CD4-positive, alpha-beta T cell treated with Interleukin-17A for 1 hour (primary cell): ENCODE results near the gene PHACTR3.

Source experiments
- DNase-seq: peaks from one replicate; pipeline ENCODE4 v3.0.0-alpha.2; 2020

Gene PHACTR3

DNA sequence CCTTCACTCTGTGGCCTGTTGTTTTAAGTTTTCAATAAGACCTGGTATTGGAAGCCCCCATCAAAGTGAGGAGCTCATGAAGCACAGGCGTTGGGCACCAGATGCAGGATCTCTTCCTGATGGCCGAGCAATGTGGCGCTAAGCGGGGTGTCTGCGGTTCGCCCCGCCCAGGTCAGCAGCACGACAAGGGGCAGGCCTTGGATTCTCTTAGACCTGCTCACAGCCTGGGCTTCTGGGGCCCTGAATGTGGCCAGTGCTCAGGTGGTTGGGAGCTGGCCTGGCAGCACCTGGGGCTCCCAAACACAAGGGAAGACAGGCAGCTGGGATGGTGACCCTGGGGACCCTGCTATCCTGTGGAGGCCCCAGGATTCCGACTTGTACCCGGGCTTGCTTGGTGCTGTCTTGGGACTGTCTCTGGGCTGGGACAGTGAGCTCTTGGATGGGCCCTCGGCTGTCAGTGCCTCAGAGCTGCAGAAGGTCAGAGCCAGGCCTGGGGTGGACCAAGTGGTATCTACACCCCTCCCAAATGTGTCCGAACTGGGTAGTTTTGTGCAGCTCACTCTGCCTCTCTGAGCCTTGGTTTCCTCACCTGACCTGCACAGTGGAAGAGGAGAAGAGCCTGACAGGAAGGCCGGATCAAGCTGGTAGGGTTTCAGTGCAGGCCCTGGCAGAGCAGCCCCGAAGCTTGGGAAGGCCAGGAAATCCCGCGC lies 69.1 kb downstream of the PHACTR3 start:
- DNase-seq, result no peak

DNA sequence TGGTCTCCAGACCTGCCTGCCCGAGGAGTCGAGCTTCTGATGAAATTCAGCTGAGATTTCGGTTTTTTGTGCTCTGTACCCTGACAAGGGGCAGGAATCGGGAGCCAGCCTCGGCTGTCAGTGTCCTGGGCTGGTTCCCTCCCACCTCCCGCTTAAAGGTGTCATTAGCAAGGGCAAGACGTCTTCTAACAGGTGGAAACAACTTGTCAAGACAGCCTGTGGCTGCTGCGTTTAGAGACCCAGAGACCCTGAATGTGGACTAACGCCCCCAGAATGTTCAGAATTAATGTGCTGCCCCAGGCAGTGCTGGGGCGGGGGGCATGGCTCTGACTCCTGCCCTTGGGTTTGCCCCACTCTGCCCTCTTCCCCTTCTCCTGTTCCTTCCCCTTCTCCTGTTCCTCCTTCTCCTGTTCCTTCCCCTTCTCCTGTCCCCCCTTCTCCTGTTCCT lies 69.7 kb downstream of the PHACTR3 start:
- no peak for DNase-seq

DNA sequence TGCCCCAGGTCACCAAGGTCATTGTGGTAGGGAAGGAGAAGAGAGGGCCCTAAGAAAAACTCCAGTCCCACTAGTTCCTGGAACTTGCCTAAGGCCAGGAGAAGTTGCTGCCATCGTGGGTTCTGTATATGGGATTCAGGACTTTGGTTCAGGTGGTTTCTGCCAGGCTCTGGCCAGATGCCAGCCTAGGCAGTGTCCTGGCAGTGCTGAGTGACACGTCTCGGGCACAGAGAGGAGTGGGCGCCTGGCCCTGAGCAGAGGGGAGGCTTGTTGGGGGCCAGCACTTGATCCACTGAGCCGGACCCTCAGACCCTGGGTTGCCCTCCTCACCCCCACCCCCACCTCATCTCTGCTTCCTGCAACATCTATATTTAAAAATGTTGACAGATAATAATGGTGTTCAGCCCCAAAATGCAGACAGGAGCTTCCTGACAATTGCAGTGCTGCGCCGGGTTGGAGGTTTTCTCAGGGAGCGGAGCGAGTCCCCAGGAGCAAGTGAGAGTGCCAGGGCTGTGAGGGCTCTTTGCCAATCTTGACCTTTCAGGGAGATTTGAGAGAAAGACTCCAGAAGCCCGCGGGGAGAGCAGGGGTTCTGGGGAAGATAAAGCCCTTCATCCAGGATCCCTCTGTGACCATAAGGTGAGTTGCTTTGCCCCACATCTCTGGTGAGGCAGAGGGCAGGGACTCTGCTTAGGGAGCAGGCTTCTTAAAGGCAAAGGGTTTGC lies 71.9 kb downstream of the PHACTR3 start:
- DNase-seq, result no peak

DNA sequence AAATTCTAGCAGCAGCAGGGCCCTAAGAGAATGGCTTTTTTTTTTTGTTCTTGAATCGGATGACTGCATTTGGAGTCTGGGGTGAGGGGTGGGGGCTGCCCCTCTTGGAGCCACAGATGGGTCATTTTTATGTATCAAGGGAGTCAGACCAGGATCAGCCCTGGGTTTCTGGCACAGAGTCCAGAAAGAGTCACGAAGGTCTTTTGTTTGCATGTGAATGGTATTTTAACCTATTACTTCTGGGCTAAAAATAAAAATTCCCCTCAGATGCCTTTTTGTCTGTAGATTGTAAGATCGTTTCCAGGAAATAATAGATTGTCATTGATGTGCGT lies 72.5 kb downstream of the PHACTR3 start:
- DNase-seq, result no peak

DNA sequence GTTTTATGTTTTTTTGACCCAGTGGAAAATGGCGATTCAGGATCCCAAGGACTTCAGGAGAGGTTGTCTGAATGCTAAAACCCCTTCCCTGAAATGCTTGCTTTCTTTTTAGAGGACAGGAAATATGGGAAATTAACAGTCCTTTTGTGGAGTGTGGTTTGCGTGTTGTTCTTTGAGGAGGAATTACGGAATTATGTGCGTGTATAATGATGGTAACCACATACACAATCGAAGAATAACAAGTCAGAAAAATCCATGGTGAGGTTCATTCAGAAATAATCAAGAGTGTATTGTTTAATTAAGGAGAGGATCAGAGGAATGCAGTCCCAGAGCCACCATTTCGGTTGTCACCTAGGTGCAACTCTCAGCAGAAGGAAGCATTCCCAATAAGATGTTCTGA lies 73.2 kb downstream of the PHACTR3 start:
- no peak for DNase-seq

DNA sequence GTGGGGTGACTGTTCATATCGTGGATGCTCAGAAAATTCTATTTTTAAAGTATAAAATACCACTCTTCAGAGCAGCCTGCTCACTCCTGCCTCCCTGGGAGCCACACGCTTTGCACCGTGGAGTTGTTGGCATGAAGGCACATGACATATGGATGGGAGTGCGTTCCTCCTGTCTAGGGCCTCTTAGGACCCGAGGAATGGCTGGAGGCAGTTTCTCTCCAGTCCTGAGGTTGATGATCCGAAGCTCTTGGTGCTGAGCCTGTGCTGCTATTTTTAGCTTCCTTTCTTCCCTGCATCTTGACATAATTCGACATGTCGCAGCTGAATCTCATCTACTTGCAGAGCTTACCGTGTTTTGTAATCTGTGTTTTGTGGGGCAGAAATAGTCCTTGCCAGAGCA lies 73.9 kb downstream of the PHACTR3 start:
- DNase-seq, result no peak

DNA sequence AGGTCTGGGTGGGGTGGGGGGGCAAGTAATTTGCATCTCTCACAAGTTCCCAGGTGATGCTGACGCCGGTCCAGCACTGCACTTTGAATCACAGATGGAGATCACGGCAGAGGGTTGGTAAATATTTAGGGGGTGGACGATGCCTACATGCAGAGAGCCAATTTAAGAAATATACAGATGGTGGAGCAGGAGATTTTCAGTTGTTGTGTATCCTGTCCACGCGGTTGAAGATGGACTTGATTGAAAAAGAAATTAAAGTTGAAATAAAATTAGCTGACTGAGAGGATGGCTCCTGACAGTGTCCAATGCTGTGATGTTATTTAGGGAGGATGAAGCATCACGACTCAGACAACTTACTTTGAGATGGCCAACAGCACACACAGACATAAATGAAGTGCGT lies 74.6 kb downstream of the PHACTR3 start:
- DNase-seq, result no peak

DNA sequence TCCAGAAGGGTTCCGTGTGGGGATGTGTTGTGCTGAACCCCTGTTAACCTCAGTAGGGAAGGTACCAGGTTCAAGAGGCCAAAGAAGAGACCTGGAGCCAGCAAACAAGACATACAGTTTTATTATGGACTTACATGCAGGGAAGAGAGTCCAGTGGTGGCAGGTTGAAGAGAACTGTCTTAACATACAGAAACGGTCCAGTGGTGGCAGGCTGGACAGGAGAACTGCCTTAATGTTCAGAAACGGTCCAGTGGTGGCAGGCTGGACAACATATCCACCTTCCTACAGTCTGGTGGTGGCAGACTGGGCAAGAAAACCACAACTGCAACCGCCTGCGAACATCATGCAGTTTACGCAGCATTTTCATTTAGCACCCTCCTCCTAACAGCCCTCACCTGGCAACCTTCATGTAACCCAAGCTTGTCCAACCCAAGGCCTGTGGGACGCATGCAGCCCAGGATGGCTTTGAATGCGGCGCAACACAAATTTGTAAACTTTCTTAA lies 75.9 kb downstream of the PHACTR3 start:
- DNase-seq, result no peak

DNA sequence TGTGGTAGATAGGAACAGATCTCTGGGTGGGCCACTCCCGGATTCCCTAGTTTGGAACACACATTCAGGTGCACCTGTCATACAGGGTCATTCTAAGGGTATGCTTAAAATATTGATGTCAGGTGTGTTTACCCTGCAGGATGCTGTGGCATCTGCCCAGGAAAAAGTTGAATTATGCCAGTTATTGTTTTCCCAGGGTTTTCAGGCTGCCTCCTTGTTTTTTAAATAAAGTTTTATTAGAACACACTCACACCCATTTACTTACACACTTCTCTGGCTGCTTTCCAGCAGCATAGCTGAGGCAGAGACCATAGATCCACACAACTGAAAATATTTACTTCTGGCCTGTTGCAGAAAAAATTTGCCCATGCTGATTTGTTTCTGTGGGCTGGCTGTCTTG lies 76.5 kb downstream of the PHACTR3 start:
- no peak for DNase-seq

DNA sequence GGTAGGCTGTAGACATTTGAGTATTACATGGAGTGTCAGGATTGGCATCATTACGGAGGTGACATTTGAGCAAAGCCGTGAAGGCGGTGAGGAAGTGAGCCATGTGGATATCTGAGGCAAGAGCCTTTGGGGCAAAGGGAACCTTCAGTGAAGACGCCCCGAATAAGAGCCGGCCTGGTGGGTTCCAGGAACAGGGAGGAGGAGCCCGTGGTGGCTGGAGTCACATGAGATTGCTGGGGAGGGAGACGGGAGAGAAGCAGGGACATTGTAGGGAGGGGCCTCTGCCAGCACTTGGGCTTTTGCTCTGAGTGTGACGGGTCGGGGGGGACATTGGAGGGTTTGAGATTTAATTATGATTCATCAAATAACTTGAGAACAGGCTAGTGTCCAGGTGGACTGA lies 78.3 kb downstream of the PHACTR3 start:
- DNase-seq, result no peak

DNA sequence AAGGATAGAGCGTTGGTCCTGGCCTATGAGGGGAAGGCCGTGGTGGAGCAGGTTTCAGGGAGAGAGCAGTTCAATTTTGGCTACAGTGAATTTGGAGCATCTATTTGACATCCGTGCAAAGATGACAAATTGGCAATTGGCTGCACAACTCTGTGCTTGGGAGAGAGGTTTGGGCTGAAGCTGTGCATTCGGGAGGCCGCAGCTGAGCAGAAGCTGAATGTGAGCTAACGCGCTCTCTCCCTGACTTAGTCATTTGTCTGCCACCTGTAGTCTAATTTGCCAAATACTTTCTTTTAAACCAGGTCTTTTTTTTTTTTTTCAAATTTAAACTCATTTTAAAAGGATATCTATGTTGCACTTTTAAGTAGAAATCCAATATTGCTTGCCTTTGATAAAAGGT lies 78.8 kb downstream of the PHACTR3 start:
- DNase-seq, result no peak

DNA sequence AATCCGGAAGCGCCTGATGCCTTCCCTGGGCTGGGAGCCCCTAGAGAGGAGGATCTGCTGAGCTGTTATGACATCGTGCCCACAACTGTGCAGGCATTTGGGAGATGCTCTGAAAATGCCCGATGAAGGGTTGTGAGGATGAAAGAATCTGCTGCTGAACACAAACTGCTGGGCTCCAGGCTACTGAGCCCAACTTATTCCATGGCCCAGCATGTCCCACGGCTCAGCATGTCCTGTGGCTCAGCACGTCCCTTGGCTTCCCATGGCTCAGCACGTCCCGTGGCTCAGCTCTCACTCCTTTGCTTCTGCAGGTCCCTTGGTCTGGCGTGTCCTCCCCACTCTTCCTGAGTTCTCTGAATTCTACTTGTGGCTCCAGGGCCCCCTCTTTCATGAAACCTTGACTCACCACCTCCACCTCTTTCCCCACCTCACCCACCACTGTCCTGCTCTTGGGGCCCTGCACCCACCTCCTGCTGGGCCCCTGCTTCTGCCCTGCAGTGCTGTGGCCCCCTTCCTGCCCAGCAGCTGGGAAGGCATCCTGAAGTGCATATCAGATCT lies 80.4 kb downstream of the PHACTR3 start:
- DNase-seq, result no peak

DNA sequence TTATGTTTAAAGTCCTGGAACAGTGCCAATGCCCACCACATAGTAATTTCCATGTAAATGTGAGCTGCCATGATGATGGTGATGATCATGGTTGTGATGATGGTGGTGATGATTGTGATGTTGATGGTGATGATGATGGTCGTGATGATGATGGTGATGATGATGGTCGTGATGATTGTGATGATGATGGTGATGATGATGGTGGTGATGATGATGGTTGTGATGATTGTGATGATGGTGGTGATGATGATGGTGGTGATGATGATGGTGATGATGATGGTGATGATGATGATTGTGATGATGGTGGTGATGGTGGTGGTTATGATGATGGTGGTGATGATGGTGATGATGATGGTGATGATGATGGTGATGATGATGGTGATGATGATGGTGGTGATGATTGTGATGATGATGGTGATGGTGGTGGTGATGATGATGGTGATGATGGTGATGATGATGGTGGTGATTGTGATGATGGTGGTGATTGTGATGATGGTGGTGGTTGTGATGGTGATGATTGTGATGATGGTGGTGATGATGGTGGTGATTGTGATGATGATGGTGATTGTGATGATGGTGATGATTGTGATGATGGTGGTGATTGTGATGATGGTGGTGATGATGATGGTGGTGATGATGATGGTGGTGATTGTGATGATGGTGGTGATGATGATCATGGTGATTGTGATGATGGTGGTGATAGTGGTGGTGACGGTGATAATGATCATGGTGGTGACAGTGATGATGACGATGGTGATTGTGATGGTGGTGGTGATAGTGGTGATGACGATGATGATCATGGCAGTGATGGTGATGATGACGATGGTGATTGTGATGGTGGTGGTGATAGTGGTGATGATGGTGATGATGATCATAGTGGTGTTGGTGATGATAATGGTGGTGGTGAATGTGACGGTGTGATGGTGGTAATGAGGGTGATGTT lies 82.3 kb downstream of the PHACTR3 start:
- no peak for DNase-seq

DNA sequence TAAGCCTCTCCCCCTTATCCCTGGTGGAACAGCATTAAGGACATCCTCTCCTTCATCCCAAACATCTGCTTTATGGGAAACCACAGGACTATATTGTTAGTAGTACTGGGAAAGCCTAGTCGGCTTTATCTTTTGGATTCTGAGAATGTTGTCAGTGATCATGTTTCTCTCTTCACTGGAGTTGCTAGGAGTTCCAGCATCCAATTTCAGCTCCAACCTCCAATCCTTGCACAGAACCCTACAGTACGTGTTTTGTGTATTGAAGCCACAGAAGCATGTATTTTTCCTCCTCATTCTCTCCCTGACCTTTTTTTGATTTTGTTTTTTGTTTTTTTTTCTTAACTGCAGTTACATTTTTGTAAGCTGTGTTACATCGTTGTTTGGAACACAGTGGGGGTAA lies 84.0 kb downstream of the PHACTR3 start:
- DNase-seq, result no peak

DNA sequence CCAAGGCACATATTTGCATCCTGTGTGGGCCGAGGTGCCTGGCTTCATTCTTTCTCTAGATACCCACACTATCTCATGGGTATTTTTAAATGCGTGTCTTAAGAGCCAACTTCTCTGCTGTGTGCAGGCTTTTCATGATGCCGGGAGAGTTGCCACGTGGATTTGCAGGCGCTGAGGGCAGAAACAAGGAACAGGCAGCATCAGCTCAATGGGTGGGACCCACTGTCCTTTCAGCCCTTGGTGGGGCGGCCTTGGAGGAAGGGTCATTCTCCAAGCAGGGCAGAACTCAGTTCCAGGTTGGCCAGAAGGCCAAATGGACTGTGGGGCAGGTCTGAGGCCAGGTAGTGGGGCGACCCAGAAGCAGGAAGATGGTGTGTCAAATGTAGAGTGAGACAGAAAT lies 84.7 kb downstream of the PHACTR3 start:
- DNase-seq, result no peak

DNA sequence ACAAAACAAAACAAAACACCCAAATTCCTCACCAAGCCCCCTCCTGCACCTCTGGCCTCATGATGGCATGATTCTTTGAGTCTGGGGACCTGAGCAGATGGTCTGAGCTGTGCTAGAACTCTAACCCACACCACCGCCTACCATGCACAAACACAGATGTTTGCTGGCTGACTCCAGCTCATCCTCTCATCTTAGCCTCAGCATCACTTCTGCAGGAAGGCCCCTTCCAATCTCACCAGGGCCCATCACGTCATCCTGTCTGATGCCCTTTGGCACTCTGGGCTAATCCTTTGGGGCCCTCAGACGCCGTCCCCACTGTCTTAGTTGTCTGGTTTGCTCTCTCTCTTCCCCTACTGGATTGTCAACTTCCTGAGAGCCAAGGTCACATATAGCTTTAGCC lies 85.8 kb downstream of the PHACTR3 start:
- no peak for DNase-seq

DNA sequence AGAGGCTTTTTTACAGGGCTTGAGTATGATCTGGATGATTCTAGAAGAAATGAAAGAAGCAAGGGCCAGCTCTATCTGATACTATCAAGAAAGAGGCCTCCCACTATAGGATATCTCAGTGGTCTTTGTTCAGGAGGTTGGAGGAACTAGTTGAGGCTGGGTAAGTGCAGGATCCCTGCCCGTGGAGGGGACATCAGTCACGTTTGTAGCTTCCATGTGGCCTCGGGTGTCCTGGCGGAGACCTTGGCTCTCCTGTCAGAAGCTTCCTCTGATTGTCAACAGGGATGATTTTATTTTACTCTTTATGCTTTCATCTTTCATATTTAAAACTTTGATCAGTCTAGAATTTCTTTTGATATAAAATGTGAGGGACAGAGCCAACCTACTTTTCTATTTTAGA lies 86.6 kb downstream of the PHACTR3 start:
- DNase-seq, result no peak

DNA sequence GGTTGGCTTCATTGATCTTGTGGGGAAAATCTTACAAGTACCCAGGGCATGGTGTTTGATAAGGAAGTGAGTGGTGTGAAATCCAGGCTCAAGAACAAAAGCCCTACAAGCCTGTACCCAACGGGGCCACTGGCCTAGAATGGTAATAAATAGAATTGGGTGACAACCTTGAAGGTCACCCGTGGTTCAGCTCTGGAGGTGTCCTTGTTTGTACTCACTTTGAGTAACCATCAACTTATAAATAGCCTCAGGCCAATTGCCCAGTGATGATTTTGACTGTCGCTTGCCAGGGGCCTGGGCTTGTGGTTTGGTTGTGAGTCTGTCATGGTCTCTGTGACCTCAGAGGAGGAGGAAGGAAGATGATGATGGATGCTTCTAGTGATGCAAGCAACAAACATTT lies 87.8 kb downstream of the PHACTR3 start:
- DNase-seq, result no peak

DNA sequence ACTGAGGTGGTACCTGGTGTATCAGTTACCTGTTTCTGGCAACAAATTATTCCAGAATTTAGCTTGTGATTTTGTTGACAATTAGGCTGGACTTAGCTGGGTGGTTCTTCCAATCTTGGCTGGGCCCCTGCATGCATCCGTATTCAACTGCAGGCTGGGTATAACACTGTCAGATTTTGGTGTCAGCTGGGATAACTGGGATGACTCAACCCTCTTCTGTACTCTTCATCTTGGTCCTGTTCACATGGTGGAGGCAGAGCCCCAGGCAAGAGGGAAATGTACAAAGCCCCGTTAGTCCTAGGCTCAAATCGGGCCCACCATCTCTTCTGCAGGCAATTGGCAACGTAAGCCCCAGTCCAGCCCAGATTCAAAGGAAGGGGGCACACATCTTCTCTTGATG lies 89.2 kb downstream of the PHACTR3 start:
- DNase-seq, result no peak

DNA sequence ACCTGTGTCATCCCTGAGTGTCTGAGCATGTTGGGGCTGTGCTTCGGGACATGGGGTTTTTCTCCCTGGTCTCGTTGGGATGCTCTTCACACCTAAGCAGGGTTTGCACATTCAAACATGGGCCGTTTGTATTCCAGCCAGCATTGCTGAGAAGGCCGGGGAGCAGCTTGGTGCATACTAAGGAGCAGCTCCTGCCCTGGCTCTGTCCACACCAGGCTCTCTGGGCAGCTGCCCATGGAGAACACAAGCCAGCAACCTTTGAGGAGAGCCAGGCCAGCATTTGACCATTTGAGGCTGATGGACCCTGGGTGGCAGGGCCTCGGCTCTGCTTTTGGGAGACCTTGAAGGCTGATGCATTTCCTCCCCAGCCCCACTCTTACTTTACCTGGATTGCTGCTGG lies 92.1 kb downstream of the PHACTR3 start:
- DNase-seq, result no peak

DNA sequence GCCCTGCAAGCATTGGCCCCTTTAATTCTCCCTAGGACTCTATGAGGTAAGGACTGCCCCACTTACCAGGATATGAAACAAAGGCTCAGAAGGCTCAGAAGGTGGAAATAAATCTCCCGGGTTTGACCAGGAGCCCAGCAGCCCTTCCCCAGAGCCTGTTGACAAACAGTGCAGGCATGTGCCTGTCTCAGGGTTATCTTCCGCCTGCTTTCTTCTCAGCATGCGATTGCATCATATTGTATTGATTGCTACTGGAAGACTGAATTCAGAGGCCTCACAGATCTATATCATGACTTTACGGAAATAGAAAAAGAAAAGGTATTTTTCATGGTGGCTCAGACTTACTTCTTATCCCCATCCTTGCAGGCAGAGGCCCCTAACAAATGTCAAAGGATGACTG lies 92.7 kb downstream of the PHACTR3 start:
- no peak for DNase-seq

DNA sequence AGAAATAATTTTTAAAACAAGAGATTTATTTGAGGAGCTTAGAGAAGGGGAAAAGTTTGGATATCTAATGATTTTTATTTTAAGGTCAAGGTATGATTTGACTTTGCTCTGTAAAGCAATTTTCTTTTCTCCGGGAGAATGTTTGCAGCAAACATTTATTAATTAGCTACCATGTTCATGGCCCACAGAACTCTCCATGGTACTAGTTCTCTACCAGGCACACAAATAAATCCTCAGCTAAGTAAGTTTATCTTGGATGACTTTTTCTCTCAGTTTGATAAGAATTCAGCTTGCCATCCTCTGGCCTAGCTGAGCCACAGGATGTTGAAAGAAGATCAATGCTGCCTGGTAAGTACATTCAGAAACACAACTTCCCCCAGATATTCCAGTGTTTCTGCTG lies 94.3 kb downstream of the PHACTR3 start:
- DNase-seq, result no peak

DNA sequence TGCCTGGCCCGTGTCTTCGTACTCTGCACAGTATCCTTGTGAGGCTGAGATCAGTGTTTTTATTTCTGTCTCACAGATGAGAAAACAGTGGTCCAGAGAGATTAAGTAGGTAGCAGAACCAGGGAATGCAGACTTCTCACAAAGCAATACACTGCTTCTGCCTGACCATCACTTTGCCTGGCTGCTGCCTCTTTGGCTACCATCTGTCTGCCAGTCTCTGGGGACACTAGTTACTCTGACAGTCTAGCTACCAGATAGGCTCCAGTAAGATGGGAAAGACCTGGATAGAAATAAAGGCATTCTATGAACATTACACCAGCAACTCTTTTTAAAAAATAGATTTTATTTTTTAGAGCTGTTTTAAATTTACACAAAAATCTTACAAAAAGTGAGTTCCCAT lies 96.9 kb downstream of the PHACTR3 start:
- no peak for DNase-seq
